GM08714 (cell line): ENCODE measurements around the gene HHEX.
"Not testable (repeated sequence)": the region's sequence is repeated elsewhere in the genome, so short reads cannot be mapped to it uniquely, and the experiment has no call there.

Experiments used
- H3K4me3 ChIP-seq: fragments of 200-500 bp; sonication (Bioruptor generic); 2 replicates; pipeline ENCODE4 v1.5.1; 2014; ENCODE audit warnings: mild to moderate bottlenecking, low read length, inconsistent platforms
- ZNF274 ChIP-seq: IDR thresholded peaks from 2 replicates; pipeline ENCODE4 v1.6.1; 2012; ENCODE audit warnings: mild to moderate bottlenecking, low read depth, low read length

HHEX gene

GRCh38 chr10:92737484-92737883, 47.7 kb downstream of the HHEX start:
- no peak for TF ChIP-seq ZNF274
- H3K4me3 ChIP-seq: no peak overlapping the region

- TF ChIP-seq ZNF274: no peak
- no peak overlapping the region for H3K4me3 ChIP-seq
Observed at GRCh38 chr10:92740762-92741161, 51.0 kb downstream of the HHEX start.

- not testable (repeated sequence) for H3K4me3 ChIP-seq
Observed at GRCh38 chr10:92741741-92742140, 52.0 kb downstream of the HHEX start.

GRCh38 chr10:92742331-92743228, 52.8 kb downstream of the HHEX start:
- TF ChIP-seq ZNF274: no peak
- no peak overlapping the region; the same call in 1 of the 2 replicates for H3K4me3 ChIP-seq
